HG03558 (cell line): ENCODE results near the gene BTBD9.

Experiments used
- ATAC-seq: cut with Tn5 transposase; IDR thresholded peaks from one replicate; pipeline ENCODE4 v1.9.1; 2021; ENCODE audit warnings: moderate number of reproducible peaks; ENCODE audit not compliant: unreplicated experiment; ENCODE audit errors: extremely low read depth

Gene BTBD9

DNA sequence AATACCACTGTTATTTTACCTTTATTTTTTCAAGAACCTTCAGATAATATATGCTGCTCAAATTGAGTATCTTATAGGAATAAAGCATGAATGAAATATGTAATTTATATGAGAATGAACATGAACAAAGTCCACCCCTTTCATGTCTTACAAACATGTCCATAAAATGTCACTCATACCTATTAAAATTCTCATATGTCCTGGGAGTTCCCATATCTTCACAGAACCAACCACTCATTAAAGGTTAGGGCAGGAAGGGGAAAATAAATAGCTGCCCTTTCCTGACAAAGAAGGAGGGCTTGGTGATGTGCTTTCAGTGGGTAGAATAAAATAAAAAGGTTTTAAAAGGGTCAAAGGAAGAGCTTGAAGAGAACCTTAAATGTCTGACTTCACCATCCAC is 125.3 kb downstream of the BTBD9 start:
- ATAC-seq = no peak

DNA sequence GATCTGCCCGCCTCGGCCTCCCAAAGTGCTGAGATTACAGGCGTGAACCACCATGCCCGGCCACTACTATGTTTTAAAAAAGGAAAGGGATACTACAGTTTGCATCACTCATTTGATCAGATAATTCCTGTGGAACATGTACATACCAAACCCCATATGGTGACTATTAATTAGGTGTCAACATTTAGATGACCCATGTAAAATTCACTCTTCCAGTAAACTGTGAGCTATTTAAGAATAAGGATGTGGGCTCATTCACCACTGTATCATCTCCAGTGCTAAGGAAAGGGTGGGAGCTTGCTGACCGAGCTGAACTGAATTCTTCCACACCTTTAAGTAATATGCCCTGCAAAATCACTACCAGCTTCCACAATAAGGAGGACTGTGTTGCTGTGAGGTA is 127.5 kb downstream of the BTBD9 start:
- ATAC-seq = no peak

DNA sequence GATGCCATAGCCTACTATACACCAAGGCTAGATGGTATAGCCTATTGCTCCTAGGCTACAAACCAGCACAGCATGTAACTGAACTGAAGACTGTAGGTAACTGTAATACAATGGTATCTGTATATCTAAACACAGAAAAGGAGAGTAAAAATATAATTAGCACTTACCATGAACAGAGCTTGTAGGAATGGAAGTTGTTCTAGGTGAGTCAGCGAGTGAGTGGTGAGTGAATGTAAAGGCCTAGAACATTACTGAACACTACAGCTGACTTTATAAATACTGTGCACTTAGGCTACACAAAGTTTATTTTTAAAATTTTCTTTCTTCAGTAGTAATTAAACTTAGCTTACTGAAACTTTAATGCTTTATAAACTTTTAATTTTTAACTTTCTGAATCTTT is 129.5 kb downstream of the BTBD9 start:
- ATAC-seq = no peak

DNA sequence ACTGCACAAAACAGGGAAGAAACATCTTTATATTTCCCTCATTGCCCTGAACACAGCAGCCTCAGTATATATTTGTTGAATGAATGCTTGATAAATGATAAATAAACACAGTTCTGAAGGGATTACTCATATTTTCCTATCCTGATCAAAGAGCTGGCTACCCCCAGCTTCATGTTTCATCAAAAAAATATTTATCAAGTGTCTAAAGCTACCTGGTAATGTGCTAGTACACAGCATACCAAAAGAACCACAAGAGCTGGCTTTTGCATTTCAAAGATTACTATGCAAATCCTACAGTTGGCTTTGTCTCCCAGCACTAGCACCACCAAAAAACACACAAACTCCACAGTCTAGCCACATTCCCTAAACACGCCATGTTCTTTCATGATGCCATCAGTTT is 130.0 kb downstream of the BTBD9 start:
- ATAC-seq = no peak

DNA sequence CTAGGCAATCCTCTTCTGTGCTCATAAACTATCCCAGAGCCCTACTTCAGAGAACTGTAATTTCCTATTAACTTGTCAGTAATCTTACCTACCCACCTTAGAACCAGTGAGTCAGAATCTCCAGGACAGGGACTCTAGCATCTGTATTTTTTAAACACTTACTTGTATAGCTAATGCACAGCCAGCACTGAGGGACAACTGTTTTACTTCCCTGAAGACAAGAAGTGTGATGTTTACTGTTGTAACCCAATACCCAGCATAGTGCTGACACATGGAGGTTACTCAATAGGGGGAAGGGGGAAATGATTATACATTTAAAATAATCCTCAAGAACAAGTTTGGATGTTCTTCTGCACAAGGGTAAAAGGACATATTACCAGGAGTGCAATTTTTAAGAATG is 130.8 kb downstream of the BTBD9 start:
- no peak for ATAC-seq

DNA sequence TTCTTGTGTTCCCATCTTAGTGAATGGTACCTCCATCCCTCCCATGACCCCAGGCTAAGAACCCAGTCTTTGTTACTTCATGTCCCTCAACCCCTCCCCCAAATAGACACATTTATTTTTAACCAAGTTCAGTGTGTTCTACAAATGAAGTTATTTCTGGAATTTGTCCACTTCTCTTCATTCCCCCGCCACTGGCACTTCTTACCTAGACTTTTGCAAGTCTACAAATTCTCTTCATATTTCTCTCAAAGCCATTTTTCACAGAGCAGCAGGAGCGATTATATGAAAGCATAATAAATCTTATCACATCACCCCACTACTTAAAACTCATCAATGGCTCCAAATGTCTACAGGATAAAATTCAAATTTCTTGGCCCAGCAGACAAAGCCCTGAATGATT is 131.4 kb downstream of the BTBD9 start:
- ATAC-seq = no peak

DNA sequence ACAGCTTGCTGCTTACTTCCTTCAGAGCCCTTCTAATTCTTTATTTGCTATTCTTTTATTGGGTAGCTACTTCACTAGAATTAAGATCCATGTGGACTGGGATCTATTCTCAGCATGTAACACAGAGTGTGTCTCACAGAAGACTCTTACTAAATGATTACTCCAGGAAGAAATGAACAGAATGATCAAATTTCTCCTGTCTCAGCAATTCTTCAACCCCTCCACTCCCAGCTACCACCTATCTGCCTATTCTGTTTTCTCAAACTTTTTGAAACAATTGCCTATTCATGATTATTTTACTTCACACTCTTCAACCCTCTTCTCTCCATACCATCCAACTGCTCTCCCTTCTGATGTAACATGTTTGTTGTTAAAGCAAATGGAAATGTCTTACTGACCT is 132.6 kb downstream of the BTBD9 start:
- ATAC-seq = no peak

DNA sequence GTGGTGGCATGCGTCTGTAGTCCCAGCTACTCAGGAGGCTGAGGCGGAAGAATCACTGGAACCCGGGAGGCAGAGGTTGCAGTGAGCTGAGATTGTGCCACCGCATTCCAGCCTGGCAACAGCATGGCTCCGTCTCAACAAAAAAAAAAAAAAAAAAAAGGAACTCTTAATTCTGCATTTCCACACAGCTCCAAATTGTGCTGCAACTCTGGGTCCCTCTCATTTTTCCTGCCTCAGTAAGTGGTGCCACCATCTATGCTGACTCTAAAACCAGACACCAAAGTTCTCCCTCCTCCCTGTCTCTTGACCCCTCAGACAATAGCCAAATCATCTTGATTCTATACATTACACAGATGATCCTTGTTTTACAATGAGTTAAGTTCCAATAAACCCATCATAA is 133.9 kb downstream of the BTBD9 start:
- ATAC-seq = no peak

DNA sequence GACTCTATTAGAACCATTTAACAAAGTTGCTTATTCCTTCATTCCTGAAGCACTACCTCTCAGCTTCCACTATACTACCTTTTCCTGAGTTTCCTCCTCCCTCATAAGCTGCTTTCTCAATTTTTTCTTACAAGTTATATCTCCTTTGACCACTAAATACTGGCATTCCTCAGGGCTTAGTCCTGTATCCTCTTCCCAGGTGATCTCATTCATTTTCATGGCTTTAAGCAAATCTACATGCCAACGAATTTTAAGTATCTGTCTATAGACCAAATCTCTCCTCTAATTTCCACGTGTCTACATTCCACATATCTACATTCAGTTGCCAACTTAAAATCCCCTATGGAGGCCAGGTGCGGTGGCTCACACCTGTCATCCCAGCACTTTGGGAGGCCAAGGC is 134.7 kb downstream of the BTBD9 start:
- no peak for ATAC-seq

DNA sequence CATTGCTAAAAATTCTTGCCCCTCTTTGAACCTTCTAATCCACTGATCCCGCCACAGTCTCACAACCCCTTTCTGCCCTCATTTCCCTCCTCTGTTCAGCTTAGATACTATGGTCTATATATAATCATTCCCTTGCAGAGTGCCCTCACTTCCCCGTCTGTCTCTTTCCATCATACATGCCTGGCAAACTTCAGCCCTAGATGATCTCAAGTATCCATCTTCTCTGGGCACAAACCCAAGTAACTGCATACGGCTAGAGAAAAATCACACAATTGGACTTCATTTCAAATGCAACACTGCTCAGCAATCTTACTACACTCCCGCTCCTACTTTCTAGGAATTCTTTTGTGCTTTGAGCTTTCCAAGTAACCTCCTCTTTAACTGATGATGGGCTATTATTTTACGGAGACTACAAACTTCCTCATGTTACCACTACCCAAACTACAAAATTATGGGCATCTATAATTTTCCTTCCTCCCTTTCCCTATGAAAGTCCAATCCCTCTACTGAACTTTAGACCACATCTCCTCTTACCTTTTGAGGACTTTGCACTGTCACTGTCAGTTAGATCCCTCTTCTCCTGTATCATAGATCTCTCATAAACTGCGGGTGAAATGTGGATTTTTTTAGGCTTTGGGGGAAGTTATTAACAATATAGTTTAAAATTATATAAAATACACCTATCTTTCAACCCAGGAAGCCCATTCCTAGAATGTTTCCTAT is 135.6 kb downstream of the BTBD9 start:
- no peak for ATAC-seq

DNA sequence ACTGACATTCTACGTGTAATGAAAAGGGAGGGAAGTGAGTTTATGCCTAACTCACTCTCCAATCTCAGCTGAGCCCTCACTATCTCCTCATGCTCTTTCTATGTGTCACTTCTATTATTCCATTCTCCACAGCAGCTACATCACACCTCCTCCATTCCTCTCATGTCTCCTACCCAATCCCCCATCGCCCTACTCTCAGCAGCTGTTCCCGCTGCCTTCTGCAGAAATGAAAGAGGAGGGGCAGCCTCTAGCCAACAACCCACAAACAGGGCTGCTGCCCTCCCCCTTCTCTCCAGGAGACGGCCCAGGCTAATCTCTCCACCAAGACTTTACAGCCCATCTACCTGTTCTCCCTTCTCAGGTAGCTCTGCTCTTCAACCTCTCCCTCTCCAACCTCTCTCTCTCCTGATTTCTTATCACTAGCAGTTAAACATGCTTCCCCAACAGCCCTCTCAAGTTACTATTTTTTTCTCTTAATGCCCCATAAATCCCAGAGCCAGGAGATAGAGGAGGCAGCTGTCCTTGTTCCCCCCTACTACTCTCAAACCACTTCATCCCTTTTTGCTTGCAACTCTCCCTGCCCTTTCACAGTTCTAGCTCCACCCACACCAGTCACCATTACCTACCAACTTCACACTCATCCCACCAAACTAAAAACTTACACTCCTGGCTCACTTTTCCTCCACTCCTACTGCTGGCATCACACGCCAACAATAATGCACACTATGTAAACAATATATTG is 136.5 kb downstream of the BTBD9 start:
- ATAC-seq = no peak

DNA sequence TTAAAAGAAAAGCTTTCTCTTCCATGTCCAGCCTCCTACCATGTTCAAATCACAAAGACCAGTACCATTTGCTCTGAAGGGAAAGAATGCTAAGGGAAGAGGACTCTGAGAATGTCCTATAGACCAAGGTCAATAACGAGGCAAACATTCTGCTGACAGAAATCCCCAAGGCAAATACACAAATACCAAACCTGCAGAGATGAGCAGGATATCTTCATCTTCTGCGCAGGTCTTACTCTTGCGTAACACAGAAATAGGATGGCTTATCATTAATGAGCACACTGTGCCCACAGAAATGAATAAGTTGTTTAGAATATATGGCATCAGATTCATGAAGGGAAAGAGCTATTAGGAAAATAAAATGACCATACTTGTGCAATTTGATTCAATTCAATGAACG is 137.3 kb downstream of the BTBD9 start:
- no peak for ATAC-seq

DNA sequence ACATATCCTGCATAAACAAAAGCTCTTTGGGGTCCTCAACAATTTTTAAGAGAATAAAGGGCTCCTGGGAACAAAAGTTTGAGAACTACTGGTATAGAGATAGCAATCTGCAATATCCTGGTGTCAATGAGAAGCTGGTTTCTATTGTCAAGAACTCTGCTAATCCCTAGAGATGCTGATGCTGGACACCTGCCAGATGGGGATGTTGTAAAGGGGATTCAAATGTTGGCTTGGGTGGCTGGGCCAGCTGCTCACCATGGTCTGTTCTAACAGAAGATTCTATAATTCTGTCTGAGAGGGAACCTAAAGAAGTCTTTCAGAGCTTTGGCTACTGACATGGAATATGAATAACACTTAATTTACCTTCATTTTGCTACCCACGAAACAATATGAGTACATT is 137.8 kb downstream of the BTBD9 start:
- no peak for ATAC-seq

DNA sequence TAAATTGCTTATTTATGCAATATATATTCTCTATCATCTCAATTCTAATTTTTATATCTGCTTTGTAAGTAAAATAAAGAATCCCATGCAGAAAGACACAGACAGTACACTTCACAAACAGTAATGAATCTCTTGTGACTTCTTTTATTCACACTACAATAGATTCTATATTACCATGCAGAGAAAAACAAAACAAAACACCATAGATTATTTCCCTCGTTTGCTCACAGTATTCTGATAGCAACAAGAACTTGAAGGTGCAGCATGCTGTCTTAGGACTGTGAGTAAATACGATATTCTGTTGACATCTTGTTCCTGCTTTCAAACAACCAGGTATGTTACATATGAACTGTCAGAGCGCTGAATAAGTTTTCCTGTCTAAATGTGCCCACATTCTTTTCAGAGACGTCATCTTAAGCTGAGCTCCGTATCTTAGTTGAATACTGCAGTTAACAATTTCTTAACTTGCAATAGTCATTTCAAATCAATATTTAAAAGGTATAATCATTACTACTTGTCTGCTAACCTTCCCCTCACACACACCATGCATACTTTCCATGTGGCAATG is 140.1 kb downstream of the BTBD9 start:
- no peak for ATAC-seq

DNA sequence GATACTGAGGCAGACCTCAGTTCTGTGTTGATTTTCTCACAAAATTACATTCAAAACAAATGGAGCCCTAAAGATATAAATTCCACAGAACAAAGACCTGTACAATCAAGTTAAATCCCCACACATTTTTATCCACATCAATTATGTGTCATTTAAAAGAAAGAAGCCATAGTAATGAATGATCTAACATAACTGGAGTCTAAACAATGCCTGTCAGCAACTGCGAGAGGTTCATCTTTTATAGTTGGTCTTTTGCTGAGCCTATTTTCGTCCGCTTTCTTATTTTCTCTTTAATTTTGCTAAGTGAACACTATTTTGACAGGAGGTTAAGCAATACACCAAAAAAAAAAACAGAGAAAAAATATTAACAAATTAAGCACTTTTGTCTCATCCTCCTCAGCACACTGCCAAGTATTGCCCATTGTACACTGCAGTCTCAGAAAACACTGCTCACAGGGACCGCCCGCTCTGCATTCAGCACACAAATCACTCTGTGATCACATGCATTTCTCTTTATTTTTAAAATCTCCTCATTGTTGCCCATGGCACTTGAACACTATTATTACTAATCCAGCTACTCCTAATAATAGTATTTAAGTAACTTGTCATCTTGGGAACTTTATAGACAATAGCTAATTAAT is 140.8 kb downstream of the BTBD9 start:
- ATAC-seq = no peak

DNA sequence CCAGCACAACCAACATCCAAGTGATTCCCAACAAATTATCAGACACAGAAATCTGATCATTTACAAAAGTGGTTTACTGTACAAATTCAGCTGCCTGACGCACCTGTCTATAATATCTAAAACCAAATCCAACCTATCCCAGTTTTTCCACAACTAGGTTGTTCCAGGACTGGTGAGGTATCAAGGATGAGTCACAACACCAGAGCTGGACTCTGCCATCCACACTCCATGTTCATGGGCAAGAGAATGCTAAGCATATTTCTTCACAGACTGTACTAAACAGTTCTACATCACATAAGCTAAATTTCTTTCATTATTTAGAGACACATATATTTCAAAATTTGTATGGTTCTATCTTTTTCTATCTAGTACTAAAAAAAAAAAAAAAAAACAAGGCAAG is 141.6 kb downstream of the BTBD9 start:
- no peak for ATAC-seq

DNA sequence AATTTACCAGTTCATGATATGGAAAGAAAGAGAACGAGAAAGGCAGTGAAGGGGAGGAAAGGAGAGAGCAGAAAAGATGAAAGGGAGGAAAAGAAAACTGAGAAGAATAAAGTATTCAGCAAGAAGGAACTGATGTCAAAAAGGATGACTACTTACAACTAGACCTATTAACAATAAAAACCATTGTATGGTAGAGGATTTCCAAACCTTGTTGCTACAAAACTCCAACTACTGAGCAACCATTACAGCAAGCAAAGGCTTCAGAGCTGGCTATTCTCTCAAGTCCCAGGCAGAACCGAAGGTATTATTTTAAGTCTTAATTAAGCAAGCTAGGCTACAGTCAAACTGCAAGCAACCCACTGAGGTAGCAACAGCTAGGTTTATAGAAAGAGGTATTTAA is 142.2 kb downstream of the BTBD9 start:
- ATAC-seq = no peak

DNA sequence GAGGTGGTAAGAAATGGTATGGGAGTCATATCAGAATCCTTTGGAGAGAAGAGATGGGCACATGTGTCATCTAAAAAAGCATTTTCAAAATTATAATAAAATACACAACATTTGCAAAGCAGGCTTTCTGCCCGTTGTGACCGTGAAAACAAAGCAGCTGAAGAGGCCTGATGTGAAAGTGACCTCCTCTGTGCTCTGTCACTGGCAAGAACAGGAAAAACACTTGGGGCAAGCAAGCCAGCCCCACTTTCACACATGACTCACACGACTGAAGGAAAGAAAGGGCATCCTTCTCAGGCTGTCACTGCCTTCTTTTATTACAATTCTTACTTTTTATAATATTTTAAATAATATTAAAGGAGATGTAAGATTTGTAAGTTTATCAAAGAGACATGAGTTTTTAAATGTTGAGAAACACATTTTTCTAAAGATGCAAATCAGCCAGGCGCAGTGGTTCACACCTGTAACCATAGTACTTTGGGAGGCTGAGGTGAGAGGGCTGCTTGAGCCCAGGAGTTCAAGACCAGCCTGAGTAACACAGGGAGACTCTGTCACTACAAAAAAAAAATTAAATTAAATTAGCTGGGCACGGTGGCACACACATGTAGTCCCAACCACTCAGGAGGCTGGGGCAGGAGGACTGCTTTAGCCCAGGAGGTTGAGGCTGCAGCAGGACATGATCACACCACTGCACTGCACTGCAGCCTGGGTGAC is 143.7 kb downstream of the BTBD9 start:
- no peak for ATAC-seq

DNA sequence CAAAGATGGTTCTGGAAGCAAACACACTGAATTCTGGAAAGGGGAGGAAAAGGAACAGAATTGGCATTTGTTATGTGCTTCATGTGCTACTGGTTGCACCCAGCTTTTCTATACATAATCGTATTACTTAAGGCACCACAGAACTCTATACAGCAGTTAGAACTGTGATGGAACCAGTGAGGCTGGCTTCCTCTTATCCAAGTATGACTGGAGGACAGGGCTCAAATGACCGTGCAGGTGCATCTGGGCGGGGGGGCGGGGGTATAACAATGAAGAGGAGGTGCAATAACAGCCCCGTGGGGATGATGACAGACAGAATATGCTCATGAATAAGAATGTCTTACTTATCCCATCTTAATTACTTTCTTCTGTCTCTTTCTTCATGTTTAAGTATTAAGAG is 144.2 kb downstream of the BTBD9 start:
- no peak for ATAC-seq

DNA sequence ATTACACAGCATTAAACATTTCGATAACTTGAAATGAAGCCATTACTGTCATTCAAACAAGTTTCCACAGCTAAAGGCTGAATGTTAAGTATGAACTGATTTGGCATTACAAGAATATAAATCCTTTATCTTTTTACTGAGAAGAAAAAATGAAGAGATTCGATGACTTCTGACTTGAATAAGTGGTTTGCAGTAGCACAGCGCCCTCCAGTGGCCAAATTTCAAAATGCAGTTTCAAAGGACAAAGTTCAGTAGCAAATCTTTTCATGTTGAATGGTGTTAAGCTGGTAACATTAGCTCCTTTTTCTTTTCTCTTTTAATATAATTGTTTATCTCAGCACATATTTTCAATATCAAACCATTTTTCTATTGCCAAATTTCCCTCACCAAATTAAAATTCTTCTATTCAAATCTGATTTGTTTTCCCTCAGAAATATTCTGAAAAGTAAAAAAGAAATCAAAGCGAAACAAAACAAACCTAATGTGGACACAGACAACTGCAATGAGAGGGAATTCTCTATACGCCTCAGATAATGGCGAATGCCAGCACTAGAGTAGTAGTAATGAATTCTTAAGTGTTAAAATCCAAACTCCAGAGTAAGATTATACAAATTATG is 145.7 kb downstream of the BTBD9 start:
- ATAC-seq = no peak
